NCI-H2227 (cell line): Measurements from ENCODE around the gene MAP4K3.

Experiments
- DNase-seq: peaks from one replicate; lab custom pipeline; 2025; ENCODE audit not compliant: unreplicated experiment; lab: John Stamatoyannopoulos, UW

The MAP4K3 gene

DNA sequence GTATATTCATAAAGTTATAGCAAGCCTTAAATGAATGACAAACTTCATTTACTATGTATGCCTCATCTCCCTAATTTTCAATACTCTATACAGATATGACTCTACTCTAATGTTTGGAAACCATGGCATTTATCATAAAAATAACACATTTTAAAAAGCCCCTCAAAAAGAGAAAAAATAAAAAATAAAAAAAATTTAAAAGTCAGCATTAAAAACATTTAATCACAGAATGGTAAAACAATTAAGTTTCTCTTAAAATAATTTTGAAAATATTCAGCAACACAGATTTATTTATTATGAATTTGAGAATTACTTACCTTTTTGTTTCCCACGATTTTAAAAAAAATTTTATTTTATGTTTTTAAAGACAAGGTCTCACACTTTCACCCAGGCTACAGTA lies 128.3 kb downstream of the MAP4K3 start:
- no peak for DNase-seq

- DNase-seq: no peak
These were observed 130.5 kb downstream of the MAP4K3 start for GRCh38 chr2:39306626-39307025.

DNA sequence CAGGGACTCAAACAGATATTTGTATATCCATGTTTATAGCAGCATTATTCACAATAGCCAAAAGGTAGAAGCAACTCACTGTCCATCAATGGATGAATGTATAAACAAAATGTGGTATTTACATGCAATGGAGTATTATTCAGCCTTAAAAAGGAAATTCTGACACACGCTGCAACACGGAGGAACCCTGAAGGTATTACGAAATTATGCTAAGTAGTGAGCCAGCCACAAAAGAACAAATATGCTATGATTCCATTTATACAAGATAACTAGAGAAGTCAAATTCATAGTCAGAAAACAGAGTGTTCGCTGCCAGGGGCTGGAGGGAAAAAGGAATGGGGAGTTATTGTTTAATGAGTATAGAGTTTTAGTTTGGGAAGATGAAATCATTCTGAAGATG lies 132.4 kb downstream of the MAP4K3 start:
- no peak for DNase-seq

- DNase-seq: no peak
These were observed 132.9 kb downstream of the MAP4K3 start for GRCh38 chr2:39304200-39304599.

GRCh38 chr2:39301352-39301751 lies 135.7 kb downstream of the MAP4K3 start:
- DNase-seq: no peak

DNA sequence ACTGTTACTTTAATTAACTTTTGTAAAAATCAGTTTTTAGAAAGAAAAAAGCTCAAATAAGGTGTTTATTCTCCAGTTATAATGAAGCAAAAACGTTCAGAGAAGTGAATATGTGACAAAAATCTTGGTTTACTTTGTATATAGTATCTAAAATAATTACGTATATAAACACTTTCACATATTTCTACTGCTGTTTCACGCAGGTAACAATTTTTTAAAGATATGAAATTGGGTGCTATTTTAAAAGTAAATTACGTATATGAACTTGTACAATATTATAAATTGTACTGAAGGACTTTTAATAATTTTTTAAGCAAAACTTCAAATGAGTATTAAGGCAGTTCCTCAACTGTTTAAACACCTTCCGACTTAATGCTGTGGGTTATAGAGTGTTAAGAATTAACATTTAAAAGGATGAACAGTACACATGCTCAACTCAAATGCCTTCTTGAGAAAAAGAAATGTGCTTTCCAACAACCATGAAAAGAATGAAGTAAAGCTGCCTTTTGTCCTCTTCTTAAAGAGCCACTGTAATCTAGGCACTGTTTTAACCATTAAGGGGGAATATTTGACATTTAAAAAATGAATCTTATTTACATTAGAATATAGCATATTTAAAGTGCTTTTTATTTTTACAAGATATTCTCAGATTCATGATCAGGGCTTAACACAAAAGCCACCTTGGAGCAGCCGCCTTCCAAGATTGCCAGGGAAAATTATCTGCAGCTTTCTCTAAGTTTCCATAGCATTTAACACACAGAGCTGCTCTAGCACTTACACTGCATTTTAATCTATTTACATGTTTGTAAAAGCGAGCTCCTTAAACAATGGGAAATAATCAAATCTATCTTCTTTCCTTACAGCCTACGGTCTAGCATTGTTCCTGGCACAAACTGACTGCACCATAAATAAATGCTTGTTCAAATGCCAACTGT lies 136.8 kb downstream of the MAP4K3 start:
- no peak for DNase-seq

GRCh38 chr2:39290433-39290832 lies 146.7 kb downstream of the MAP4K3 start:
- DNase-seq: no peak

DNA sequence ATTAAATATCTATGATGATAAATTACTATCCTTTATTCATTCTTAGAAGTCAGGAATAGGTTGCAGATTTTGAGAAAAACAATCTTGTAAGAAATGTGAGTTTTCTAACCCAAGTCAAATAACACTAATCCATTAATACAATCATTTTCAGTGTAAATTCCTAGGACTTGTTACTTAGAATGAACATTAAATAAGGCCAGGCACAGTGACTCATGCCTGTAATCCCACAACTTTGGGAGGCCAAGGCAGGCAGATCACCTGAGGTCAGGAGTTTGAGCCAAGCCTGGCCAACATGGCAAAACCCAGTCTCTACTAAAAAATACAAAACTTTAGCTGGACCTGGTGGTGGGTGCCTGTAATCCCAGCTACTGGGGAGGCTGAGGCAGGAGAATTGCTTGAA lies 147.5 kb downstream of the MAP4K3 start:
- no peak for DNase-seq

- no peak for DNase-seq
These were observed 153.5 kb downstream of the MAP4K3 start for GRCh38 chr2:39283561-39283960.

GRCh38 chr2:39281391-39281790 lies 155.7 kb downstream of the MAP4K3 start:
- no peak for DNase-seq

DNA sequence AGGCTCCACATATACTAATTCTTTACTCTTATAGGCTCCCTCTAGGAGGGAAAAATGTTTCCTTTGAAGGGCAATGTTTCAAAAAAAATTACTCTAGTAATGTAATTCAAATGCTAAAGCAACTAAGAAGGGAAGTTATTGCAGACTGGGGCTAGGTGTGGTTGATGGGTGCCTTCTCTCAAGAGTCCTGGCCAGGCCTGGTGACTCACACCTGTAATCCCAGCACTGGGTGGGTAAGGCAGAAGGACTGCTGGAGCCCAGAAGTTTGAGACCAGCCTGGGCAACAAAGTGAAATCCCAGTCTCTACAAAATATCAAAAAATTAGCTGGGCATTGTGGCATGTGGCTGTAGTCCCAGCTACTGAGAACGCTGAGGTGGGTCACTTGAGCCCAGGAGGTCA lies 162.1 kb downstream of the MAP4K3 start:
- DNase-seq: no peak

DNA sequence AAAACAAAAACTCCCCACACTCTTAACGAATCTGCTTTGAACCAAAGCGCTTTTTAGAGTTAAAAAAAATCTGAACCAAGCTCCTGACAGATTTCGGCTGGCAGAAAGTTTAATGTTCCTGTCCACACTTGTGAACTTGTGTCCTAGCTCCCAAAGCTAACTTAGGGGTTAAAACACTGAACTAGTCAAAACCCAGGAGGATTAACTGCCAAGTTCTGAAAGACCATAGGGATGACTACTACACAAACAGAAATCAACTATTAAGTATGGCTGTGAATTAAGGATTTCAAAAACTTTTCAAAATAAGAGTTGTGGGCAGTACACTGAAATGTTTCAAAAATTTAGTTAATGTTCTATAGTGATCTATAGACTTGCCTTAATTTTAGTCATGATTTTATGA lies 167.1 kb downstream of the MAP4K3 start:
- no peak for DNase-seq

DNA sequence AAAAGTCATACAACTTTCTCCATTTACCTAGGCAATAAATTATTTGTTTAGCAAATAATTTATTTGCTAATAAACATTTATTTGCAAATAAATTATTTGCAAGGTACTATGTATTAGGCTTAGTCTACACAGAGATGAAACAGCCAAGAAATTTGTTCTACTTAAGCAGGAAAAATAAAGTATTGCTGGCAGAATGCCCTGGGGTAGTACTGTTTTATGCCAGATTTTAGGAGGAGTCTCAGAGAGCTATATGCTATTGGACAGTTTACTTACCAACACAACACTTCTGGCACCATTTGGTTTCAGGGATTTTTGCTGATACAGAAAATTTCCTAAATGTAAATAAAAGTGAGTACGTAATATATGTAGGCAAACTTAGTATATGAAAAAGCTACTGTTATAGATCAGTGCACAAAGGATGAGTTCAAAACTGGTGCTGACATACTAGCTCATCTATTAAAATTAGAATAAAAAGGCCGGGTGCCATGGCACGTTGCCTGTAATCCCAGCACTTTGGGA lies 170.1 kb downstream of the MAP4K3 start:
- DNase-seq: no peak

GRCh38 chr2:39266139-39266805 lies 170.8 kb downstream of the MAP4K3 start:
- DNase-seq: no peak

GRCh38 chr2:39265315-39265714 lies 171.8 kb downstream of the MAP4K3 start:
- no peak for DNase-seq

DNA sequence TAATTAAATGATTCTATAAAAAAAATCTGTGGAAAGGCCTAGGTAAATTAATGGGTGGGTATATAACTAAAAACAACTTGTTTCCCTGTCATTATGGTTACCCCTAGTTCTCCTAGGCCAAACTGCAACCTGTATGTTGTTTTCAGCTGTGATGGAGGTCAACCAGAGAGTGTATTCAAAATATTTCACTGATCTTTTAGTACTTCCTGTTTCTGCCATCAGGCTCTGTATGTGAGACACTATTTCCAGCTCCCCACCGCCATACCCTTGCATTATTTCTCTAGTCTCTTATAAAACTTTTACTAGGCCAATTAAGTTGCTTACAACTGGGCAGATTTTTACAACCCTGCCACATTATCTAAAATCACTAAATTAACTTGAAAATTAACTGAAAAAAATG lies 172.4 kb downstream of the MAP4K3 start:
- DNase-seq: no peak

DNA sequence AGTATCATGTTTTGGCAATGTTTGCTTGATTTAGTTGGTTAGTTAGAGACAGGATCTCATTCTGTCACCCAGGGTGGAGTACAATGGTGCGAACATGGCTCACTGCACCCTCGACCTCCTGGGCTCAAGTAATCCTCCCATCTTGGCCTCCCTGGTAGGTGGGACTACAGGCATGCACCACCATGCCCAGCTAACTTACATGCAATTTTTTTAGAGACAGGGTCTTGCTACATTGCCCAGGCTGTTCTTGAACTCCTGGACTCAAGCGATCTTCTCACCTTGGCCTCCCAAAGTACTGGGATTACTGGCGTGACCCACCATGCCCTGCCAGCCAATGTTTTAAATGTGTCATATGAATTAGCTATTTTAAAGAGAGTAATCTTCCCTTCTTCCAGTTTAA lies 177.0 kb downstream of the MAP4K3 start:
- no peak for DNase-seq

DNA sequence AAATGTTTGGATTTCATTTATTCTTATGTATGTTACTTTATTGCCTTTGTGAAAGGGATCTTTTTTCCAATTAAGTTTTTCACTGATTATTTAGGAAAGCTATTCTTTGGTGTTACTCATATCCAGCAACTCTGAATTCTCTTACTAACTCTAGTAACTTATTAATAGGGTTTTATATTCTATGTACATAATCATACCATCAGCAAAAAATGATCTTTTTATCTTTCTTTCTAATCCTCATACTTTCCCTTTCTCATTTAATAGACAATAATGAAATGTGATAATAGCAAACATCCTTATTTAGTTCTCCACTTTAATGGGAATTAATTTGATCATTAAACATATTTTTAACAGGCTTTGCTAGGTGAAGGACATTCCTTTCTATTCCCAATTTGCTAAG lies 181.0 kb downstream of the MAP4K3 start:
- no peak for DNase-seq

DNA sequence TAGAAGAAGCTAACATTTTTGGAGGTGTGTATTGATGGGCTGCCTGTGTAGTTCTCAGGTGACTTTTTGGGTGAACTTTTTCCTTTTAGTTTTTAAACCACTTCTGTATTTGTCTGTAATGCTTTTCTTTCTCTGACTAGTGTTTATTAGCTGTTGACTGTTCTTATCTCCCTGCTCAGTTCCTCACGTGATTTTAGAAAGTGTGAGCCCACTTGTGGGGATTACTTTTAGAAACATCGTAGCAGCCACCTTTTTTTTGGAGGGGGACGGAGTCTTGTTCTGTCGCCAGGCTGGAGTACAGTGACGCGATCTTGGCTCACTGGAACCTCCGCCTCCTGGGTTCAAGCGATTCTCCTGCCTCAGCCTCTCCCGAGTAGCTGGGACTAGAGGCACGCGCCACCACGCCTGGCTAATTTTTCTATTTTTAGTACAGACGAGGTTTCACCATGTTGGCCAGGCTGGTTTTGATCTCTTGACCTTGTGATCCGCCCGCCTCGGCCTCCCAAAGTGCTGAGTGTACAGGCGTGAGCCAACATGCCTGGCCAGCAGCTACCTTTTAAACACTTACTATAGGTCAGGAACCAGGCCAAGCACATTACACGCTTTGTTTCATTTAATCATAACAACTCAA lies 184.1 kb downstream of the MAP4K3 start:
- no peak for DNase-seq

GRCh38 chr2:39247512-39248043 lies 189.5 kb downstream of the MAP4K3 start:
- DNase-seq: no peak

DNA sequence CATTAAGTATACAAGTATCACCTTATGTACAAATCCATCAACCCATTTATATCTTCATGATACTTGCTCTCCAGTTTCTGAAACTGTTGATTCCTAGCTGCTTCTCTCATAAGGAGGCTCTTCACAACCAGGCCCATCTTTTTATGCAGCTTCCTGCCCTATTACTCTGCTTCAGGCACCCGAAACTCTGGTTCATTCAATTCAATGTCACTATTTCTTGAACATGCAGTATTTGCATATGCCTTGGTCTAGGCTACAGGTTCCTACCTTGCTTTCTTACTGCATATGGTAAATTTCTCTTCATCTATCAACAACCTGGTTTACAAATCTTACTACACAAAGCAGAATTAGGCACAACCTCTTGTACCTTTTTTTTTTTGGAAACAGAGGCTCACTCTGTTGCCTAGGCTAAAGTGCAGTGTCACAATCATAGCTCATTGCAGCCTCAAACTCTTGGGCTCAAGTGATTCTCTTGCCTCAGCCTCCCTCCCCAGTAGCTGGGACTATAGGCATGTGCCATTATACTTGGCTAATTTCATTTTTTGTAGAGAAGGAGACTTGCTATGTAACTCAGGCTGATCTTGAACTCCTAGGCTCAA lies 190.6 kb downstream of the MAP4K3 start:
- no peak for DNase-seq
